HEK293 (cell line): Measurements from ENCODE around the gene CIZ1.

Experiments used
- CTCF ChIA-PET: fragments of 350-600 bp; formaldehyde crosslinking; extraction: SDS; loops from one replicate; lab custom pipeline; 2021; ENCODE audit warnings: antibody characterized with exemption; lab: Yijun Ruan, JAX
- POLR2A ChIA-PET: fragments of 300-600 bp; formaldehyde crosslinking; extraction: SDS; loops from one replicate; lab custom pipeline; 2020; ENCODE audit warnings: antibody characterized with exemption, inconsistent platforms; lab: Yijun Ruan, JAX
- H3K27ac ChIP-seq: fragments of 200-500 bp; sonication (Bioruptor generic); 2 replicates; pipeline ENCODE4 v1.5.1; 2014; ENCODE audit warnings: low read depth, low read length, control low read depth, inconsistent platforms; ENCODE audit errors: extremely low read depth
- H3K36me3 ChIP-seq, 2 experiments: fragments of 200-500 bp in 1 of 2; sonication (Bioruptor generic) in 1 of 2; 1 replicate in 1 of 2; 2 replicates in 1 of 2; pipeline ENCODE4 v1.5.1; 2014 to 2017; ENCODE audit warnings: inconsistent platforms in 2 of 2, low read length in 2 of 2; ENCODE audit not compliant: control insufficient read depth in 2 of 2, insufficient read depth in 1 of 2
- H3K4me1 ChIP-seq: fragments of 200-500 bp; sonication (Bioruptor generic); 2 replicates; pipeline ENCODE4 v1.5.1; 2014; ENCODE audit warnings: mild to moderate bottlenecking, low read length, inconsistent platforms; ENCODE audit not compliant: control insufficient read depth, insufficient read depth
- H3K4me3 ChIP-seq: 2 replicates; pipeline ENCODE4 v1.5.1; 2011; ENCODE audit warnings: low read depth, mild to moderate bottlenecking, control low read depth, low read length, moderate library complexity
- H3K9me3 ChIP-seq: fragments of 200-500 bp; sonication (Bioruptor generic); 2 replicates; pipeline ENCODE4 v1.5.1; 2014; ENCODE audit warnings: low read depth, low read length, inconsistent platforms; ENCODE audit not compliant: control insufficient read depth, insufficient read depth
- GLIS2 ChIP-seq: fragments of 450-650 bp; formaldehyde crosslinking; IDR thresholded peaks from 2 replicates; pipeline ENCODE4 v1.5.1; 2016; ENCODE audit warnings: missing biosample characterization, missing genetic modification characterization
- HOXC10 ChIP-seq: sonication (generic); formaldehyde crosslinking; IDR thresholded peaks from 2 replicates; pipeline ENCODE4 v1.8.1; 2023; ENCODE audit warnings: mild to moderate bottlenecking, missing genetic modification reagents
- KLF7 ChIP-seq: fragments of 450-650 bp; formaldehyde crosslinking; IDR thresholded peaks from 2 replicates; pipeline ENCODE4 v1.5.1; 2016; ENCODE audit warnings: missing biosample characterization, missing genetic modification characterization, borderline replicate concordance
- MZF1 ChIP-seq: fragments of 450-650 bp; formaldehyde crosslinking; IDR thresholded peaks from 2 replicates; pipeline ENCODE4 v1.5.1; 2017; ENCODE audit warnings: missing biosample characterization, missing genetic modification characterization, borderline replicate concordance
- SP2 ChIP-seq: fragments of 450-650 bp; formaldehyde crosslinking; IDR thresholded peaks from 2 replicates; pipeline ENCODE4 v1.5.1; 2016; ENCODE audit warnings: missing biosample characterization, missing genetic modification characterization
- ZBTB1 ChIP-seq: fragments of 450-650 bp; formaldehyde crosslinking; IDR thresholded peaks from 2 replicates; pipeline ENCODE4 v1.5.1; 2016; ENCODE audit warnings: missing biosample characterization, missing genetic modification characterization
- ZNF146 ChIP-seq: fragments of 450-650 bp; formaldehyde crosslinking; IDR thresholded peaks from 2 replicates; pipeline ENCODE4 v1.5.1; 2016; ENCODE audit warnings: missing biosample characterization, missing genetic modification characterization
- ZNF157 ChIP-seq: fragments of 450-650 bp; formaldehyde crosslinking; IDR thresholded peaks from 2 replicates; pipeline ENCODE4 v1.5.1; 2016; ENCODE audit warnings: missing biosample characterization, missing genetic modification characterization
- ZNF184 ChIP-seq: fragments of 450-650 bp; IDR thresholded peaks from 2 replicates; pipeline ENCODE4 v1.5.1; 2018; ENCODE audit warnings: missing biosample characterization, mild to moderate bottlenecking, missing genetic modification characterization
- ZNF214 ChIP-seq: fragments of 450-650 bp; formaldehyde crosslinking; IDR thresholded peaks from 2 replicates; pipeline ENCODE4 v1.5.1; 2017; ENCODE audit warnings: missing biosample characterization, mild to moderate bottlenecking, missing genetic modification characterization, borderline replicate concordance
- ZNF350 ChIP-seq: fragments of 450-650 bp; formaldehyde crosslinking; IDR thresholded peaks from 2 replicates; pipeline ENCODE4 v1.5.0; 2017; ENCODE audit warnings: missing biosample characterization, mild to moderate bottlenecking, missing genetic modification characterization
- ZNF416 ChIP-seq: fragments of 450-650 bp; formaldehyde crosslinking; IDR thresholded peaks from 2 replicates; pipeline ENCODE4 v1.5.1; 2016; ENCODE audit warnings: missing biosample characterization, missing genetic modification characterization
- ZNF423 ChIP-seq: fragments of 450-650 bp; formaldehyde crosslinking; IDR thresholded peaks from 2 replicates; pipeline ENCODE4 v1.5.1; 2016; ENCODE audit warnings: missing biosample characterization, missing genetic modification characterization
- ZNF48 ChIP-seq: fragments of 450-650 bp; formaldehyde crosslinking; IDR thresholded peaks from 2 replicates; pipeline ENCODE4 v1.5.1; 2016; ENCODE audit warnings: missing biosample characterization, missing genetic modification characterization
- ZNF560 ChIP-seq: fragments of 450-650 bp; formaldehyde crosslinking; IDR thresholded peaks from 2 replicates; pipeline ENCODE4 v1.5.1; 2017; ENCODE audit warnings: missing biosample characterization, missing genetic modification characterization, borderline replicate concordance
- ZNF670 ChIP-seq: fragments of 450-650 bp; formaldehyde crosslinking; IDR thresholded peaks from 2 replicates; pipeline ENCODE4 v1.5.1; 2016; ENCODE audit warnings: missing biosample characterization, missing genetic modification characterization, low read depth
- ZNF76 ChIP-seq: fragments of 450-650 bp; formaldehyde crosslinking; IDR thresholded peaks from 2 replicates; pipeline ENCODE4; 2016; ENCODE audit warnings: low read depth, missing biosample characterization, missing genetic modification characterization, borderline replicate concordance
- TF ChIP-seq, protein P1 (sequence below): fragments of 450-650 bp; formaldehyde crosslinking; IDR thresholded peaks from 2 replicates; pipeline ENCODE4 v1.5.1; 2016; ENCODE audit warnings: missing biosample characterization, missing genetic modification characterization
- TF ChIP-seq, protein P2 (sequence below): fragments of 450-650 bp; formaldehyde crosslinking; IDR thresholded peaks from 2 replicates; pipeline ENCODE4 v1.5.1; 2016; ENCODE audit warnings: missing biosample characterization, missing genetic modification characterization
- TF ChIP-seq, protein P3 (sequence below): fragments of 450-650 bp; formaldehyde crosslinking; IDR thresholded peaks from 2 replicates; pipeline ENCODE4 v1.5.1; 2016; ENCODE audit warnings: missing biosample characterization, missing genetic modification characterization
- TF ChIP-seq, protein P4 (sequence below): fragments of 450-650 bp; IDR thresholded peaks from 2 replicates; pipeline ENCODE4 v1.5.1; 2018; ENCODE audit warnings: missing biosample characterization, mild to moderate bottlenecking, missing genetic modification characterization
- TF ChIP-seq, protein P5 (sequence below): fragments of 450-650 bp; formaldehyde crosslinking; IDR thresholded peaks from 2 replicates; pipeline ENCODE4 v1.5.1; 2016; ENCODE audit warnings: missing biosample characterization, missing genetic modification characterization

CIZ1 gene

DNA sequence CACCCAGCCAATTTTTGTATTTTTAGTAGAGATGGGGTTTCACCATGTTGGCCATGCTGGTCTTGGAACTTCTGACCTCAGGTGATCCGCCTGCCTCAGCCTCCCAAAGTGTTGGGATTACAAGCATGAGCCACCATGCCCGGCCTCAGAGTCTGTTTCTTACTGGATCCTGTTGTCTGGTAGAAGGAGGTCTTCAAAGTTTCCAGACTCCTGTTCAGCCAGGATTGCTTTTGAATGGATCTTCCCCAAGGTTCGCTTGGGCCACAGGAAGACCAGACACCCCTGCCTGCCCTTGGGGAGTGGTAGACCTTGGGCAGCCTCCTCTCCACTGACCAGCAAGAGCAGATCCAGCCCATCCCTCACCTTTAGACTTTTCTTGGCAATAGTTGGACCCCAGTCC is 49.8 kb downstream of the CIZ1 start:
- H3K4me1 ChIP-seq: no peaks in the 10 kb centered on the region
- no peaks in the 10 kb centered on the region for H3K9me3 ChIP-seq
- POLR2A ChIA-PET: interaction anchor here (0.5 to 1.4 kb wide), 3 partner anchors 9 to 776 kb away, joined by 3 to 8 read pairs (median 4); partner anchors contain the start of gene BBLN
- TF ChIP-seq ZNF416 (tag by site-specific recombination): no peak
- TF ChIP-seq ZNF670 (tag by site-specific recombination): no peak
- TF ChIP-seq MZF1 (tag by site-specific recombination): no peak
- TF ChIP-seq ZNF350 (tag by site-specific recombination): no peak
- no peak for TF ChIP-seq ZBTB1
- no peak for TF ChIP-seq HOXC10 (CRISPR knock-in tag)
- TF ChIP-seq ZNF48 (tag by site-specific recombination): no peak
- TF ChIP-seq, protein P1, sequence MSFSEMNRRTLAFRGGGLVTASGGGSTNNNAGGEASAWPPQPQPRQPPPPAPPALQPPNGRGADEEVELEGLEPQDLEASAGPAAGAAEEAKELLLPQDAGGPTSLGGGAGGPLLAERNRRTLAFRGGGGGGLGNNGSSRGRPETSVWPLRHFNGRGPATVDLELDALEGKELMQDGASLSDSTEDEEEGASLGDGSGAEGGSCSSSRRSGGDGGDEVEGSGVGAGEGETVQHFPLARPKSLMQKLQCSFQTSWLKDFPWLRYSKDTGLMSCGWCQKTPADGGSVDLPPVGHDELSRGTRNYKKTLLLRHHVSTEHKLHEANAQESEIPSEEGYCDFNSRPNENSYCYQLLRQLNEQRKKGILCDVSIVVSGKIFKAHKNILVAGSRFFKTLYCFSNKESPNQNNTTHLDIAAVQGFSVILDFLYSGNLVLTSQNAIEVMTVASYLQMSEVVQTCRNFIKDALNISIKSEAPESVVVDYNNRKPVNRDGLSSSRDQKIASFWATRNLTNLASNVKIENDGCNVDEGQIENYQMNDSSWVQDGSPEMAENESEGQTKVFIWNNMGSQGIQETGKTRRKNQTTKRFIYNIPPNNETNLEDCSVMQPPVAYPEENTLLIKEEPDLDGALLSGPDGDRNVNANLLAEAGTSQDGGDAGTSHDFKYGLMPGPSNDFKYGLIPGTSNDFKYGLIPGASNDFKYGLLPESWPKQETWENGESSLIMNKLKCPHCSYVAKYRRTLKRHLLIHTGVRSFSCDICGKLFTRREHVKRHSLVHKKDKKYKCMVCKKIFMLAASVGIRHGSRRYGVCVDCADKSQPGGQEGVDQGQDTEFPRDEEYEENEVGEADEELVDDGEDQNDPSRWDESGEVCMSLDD (tag by site-specific recombination): no peak
- TF ChIP-seq, protein P2, sequence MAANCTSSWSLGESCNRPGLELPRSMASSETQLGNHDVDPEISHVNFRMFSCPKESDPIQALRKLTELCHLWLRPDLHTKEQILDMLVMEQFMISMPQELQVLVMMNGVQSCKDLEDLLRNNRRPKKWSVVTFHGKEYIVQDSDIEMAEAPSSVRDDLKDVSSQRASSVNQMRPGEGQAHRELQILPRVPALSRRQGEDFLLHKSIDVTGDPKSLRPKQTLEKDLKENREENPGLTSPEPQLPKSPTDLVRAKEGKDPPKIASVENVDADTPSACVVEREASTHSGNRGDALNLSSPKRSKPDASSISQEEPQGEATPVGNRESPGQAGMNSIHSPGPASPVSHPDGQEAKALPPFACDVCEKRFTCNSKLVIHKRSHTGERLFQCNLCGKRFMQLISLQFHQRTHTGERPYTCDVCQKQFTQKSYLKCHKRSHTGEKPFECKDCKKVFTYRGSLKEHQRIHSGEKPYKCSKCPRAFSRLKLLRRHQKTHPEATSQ (tag by site-specific recombination): no peak
- TF ChIP-seq, protein P3, sequence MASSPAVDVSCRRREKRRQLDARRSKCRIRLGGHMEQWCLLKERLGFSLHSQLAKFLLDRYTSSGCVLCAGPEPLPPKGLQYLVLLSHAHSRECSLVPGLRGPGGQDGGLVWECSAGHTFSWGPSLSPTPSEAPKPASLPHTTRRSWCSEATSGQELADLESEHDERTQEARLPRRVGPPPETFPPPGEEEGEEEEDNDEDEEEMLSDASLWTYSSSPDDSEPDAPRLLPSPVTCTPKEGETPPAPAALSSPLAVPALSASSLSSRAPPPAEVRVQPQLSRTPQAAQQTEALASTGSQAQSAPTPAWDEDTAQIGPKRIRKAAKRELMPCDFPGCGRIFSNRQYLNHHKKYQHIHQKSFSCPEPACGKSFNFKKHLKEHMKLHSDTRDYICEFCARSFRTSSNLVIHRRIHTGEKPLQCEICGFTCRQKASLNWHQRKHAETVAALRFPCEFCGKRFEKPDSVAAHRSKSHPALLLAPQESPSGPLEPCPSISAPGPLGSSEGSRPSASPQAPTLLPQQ: no peak
- no peak for TF ChIP-seq ZNF214 (tag by site-specific recombination)
- TF ChIP-seq ZNF560 (tag by site-specific recombination): no peak
- TF ChIP-seq ZNF146: no peak
- no peak for TF ChIP-seq GLIS2
- CTCF ChIA-PET: interaction anchor here (0.6 to 1.5 kb wide), 2 partner anchors 12 to 18 kb away, joined by 3 to 6 read pairs; no protein-coding TSS in a partner anchor
- H3K4me3 ChIP-seq: no peak overlapping the region
- no peak overlapping the region for H3K27ac ChIP-seq
- no peaks in the 10 kb centered on the region for H3K36me3 ChIP-seq

DNA sequence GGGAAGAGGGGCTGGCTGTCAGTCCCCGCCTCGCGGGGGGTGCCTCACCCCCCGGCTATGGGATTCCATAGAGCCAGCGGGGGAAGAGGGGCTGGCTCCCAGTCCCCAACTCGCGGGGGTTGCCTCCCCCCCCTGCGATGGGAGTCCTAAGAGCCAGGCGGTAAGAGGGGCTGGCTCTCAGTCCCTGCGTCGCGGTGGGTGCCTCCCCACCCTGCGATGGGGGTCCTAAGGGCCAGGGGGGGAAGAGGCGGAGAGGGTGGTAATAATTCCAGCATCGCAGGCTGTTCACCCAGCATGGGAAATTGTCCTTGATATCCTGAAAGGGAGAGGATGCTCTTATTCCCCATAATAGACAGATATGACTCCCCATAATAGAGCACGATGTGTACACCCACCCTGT is 51.8 kb downstream of the CIZ1 start:
- H3K4me3 ChIP-seq: no peak overlapping the region
- POLR2A ChIA-PET: no interaction called here
- H3K4me1 ChIP-seq: no peaks in the 10 kb centered on the region
- TF ChIP-seq KLF7 (tag by site-specific recombination) (no peak), ZNF157 (tag by site-specific recombination) (no peak), ZNF76 (tag by site-specific recombination) (no peak), ZNF423 (tag by site-specific recombination) (no peak), SP2 (no peak), ZNF184 (tag by site-specific recombination) (no peak)
- TF ChIP-seq, protein P4, sequence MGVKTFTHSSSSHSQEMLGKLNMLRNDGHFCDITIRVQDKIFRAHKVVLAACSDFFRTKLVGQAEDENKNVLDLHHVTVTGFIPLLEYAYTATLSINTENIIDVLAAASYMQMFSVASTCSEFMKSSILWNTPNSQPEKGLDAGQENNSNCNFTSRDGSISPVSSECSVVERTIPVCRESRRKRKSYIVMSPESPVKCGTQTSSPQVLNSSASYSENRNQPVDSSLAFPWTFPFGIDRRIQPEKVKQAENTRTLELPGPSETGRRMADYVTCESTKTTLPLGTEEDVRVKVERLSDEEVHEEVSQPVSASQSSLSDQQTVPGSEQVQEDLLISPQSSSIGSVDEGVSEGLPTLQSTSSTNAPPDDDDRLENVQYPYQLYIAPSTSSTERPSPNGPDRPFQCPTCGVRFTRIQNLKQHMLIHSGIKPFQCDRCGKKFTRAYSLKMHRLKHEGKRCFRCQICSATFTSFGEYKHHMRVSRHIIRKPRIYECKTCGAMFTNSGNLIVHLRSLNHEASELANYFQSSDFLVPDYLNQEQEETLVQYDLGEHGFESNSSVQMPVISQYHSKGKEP (tag by site-specific recombination): no peak
- TF ChIP-seq, protein P5, sequence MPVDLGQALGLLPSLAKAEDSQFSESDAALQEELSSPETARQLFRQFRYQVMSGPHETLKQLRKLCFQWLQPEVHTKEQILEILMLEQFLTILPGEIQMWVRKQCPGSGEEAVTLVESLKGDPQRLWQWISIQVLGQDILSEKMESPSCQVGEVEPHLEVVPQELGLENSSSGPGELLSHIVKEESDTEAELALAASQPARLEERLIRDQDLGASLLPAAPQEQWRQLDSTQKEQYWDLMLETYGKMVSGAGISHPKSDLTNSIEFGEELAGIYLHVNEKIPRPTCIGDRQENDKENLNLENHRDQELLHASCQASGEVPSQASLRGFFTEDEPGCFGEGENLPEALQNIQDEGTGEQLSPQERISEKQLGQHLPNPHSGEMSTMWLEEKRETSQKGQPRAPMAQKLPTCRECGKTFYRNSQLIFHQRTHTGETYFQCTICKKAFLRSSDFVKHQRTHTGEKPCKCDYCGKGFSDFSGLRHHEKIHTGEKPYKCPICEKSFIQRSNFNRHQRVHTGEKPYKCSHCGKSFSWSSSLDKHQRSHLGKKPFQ (tag by site-specific recombination): no peak
- CTCF ChIA-PET: no interaction called here
- no peaks in the 10 kb centered on the region for H3K9me3 ChIP-seq
- H3K36me3 ChIP-seq: no peaks in the 10 kb centered on the region
- H3K27ac ChIP-seq: no peak overlapping the region
